BJ (cell line): Measurements from ENCODE around the gene ATP13A3. TPM values are rescaled to one million over a fixed set of nuclear protein-coding genes. Genes with fewer than 3 reads are reported as not detected.

Experiments used
- CTCF ChIA-PET: fragments of 350-600 bp; formaldehyde crosslinking; extraction: SDS; loops from one replicate; lab custom pipeline; 2021; ENCODE audit warnings: antibody characterized with exemption, inconsistent platforms; lab: Yijun Ruan, JAX
- POLR2A ChIA-PET: fragments of 300-600 bp; sonication (Branson Sonifier 250); formaldehyde crosslinking; extraction: SDS; loops from one replicate; lab custom pipeline; 2021; ENCODE audit warnings: antibody characterized with exemption; lab: Charles Lee
- DNase-seq: peaks from one replicate; pipeline ENCODE4 v3.0.0-alpha.2; 2011; ENCODE audit warnings: low read depth
- H3K27me3 ChIP-seq: 2 replicates; pipeline ENCODE4 v1.6.0; 2011; ENCODE audit warnings: low read length; ENCODE audit not compliant: control insufficient read depth, insufficient read depth
- H3K36me3 ChIP-seq: 2 replicates; pipeline ENCODE4 v1.5.1; 2011; ENCODE audit warnings: low read length; ENCODE audit not compliant: control insufficient read depth, insufficient read depth
- H3K4me3 ChIP-seq: 2 replicates; pipeline ENCODE4 v1.5.1; 2011; ENCODE audit warnings: low read depth, mild to moderate bottlenecking, control low read depth, low read length
- polyA plus RNA-seq: library from polyadenylated mRNA; depleted of rRNA; stranded (reverse); fragments of >200 nt; gene quantifications from 2 replicates; pipeline ENCODE4 v1.2.3, GENCODE V29; 2011
- TF ChIP-seq, protein P1 (sequence below): IDR thresholded peaks from 2 replicates; pipeline ENCODE4 v1.5.1; 2011; ENCODE audit warnings: low read depth, mild to moderate bottlenecking, control low read depth, inconsistent platforms, low read length, moderate library complexity; ENCODE audit not compliant: insufficient read depth

ATP13A3 gene
- polyA plus RNA-seq, 1 experiment, result 47.1 TPM

DNA sequence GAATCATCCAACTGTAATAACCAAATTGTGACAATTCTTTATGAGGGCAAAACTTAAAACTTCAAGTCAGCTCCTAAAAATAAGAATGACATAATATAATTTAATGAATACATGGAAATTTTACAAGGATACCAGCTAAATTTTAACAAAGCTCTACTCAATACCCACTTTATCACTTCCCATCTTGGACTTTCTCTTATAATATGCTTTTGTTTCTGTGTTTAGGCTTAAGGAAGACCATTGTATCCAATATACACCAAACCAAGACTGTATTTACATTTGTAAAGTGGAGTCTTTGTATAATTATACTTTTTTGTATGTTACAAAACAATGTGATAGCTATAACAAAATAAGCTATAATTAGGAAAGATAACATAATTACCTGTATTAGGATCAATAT is 16.8 kb downstream of the ATP13A3 start:
- Histone ChIP-seq H3K27me3 (no peaks in the 10 kb centered on the region), H3K36me3 (no peaks in the 10 kb centered on the region; the same call in 1 of the 2 replicates), H3K4me3 (no peak overlapping the region)
- ChIA-PET CTCF (interaction anchor here (0.6 to 6.1 kb wide), 4 partner anchors 12 to 125 kb away, joined by 3 to 62 read pairs (median 26); no protein-coding TSS in a partner anchor), POLR2A (no interaction called here)
- TF ChIP-seq, protein P1, sequence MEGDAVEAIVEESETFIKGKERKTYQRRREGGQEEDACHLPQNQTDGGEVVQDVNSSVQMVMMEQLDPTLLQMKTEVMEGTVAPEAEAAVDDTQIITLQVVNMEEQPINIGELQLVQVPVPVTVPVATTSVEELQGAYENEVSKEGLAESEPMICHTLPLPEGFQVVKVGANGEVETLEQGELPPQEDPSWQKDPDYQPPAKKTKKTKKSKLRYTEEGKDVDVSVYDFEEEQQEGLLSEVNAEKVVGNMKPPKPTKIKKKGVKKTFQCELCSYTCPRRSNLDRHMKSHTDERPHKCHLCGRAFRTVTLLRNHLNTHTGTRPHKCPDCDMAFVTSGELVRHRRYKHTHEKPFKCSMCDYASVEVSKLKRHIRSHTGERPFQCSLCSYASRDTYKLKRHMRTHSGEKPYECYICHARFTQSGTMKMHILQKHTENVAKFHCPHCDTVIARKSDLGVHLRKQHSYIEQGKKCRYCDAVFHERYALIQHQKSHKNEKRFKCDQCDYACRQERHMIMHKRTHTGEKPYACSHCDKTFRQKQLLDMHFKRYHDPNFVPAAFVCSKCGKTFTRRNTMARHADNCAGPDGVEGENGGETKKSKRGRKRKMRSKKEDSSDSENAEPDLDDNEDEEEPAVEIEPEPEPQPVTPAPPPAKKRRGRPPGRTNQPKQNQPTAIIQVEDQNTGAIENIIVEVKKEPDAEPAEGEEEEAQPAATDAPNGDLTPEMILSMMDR, result no peak
- no peak for DNase-seq

DNA sequence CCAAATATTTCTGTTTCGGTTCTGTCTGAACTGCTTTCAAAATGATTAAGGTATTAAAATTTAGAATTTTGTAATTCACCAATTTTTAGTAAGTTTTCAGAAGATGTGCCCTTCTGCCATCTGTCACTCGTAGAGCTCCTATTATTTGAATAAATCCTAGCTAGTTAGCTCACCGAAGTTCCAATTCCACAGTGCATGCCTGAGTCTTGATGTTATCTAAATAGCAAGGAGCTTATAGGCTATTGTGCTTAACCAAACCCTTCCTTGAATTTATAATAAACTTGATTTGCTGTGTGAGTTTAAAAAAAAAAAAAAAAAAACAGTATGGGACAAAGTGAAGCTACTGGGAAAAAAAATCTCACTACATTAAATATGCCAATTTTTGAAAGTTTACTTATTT is 18.7 kb downstream of the ATP13A3 start:
- no peak overlapping the region for H3K4me3 ChIP-seq
- no peaks in the 10 kb centered on the region for H3K27me3 ChIP-seq
- H3K36me3 ChIP-seq, result no peaks in the 10 kb centered on the region; the same call in 1 of the 2 replicates
- TF ChIP-seq, protein P1, result no peak
- ChIA-PET CTCF (interaction anchor here (0.5 to 1.0 kb wide), 4 partner anchors 25 to 126 kb away, joined by 3 to 4 read pairs (median 3); no protein-coding TSS in a partner anchor), POLR2A (interaction anchor here (0.6 kb wide), 1 partner anchor 25 kb away, joined by 4 read pairs; no protein-coding TSS in a partner anchor)
- no peak for DNase-seq

DNA sequence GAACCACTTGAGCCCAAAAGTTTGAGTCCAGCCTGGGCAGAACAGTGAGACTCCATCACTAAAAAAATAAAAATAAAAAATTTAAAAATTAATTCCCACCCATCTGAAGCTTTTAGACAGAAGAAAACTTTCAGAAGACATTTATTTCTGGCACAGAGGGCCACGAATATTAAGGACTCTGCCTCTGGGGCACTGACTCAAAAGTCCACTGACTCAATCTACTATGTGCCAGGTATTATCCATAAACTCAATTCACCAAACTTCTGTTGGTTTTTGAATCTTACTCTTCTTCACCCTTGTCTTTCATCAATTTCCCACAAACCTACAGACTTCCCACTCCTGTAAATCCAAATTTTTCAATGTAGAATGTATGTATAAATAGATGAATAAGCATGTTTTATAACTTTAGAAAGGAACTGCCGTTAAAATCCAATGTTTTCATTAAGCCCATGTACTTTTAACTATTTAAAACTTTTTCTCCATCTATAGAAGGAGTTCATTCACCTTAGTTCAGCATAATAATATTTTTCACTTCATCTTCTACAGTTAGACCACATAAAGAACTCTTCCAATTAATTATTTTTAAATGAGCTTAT is 19.9 kb downstream of the ATP13A3 start:
- DNase-seq, result no peak
- TF ChIP-seq, protein P1, result no peak
- ChIA-PET POLR2A (no interaction called here), CTCF (interaction anchor here (0.9 to 1.0 kb wide), 3 partner anchors 19 to 107 kb away, joined by 3 read pairs; no protein-coding TSS in a partner anchor)
- H3K36me3 ChIP-seq, result no peaks in the 10 kb centered on the region; the same call in 1 of the 2 replicates
- no peak overlapping the region for H3K4me3 ChIP-seq
- no peaks in the 10 kb centered on the region for H3K27me3 ChIP-seq

DNA sequence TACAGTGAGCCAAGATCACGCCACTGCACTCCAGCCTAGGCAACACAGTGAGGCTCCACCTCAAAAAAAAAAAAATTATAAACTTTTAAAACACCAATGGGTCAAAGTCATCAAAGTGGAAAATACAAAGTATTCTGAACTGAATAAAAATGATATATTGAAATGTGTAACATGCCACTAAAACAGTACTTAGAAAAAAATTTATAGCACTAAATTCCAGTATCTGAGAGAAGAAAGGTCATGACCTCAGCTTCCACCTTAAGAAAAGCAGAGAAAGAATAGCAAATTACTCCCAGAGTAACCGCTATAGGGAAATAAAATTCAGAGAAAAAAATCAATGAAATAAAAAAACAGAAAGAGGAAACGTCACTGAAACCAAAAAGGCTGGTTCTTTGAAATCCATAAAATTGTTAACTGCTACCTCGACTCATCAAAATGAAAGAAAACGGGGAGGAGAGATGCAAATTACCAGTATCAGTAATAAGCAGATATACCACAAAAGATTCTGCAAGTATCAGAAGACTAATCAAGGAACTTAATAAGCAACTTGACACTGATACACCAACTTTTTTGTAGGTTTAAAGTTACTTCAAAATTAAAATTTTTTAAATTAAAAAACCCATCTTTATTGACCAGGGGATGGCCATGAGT is 20.8 kb downstream of the ATP13A3 start:
- Histone ChIP-seq H3K36me3 (no peaks in the 10 kb centered on the region; the same call in 1 of the 2 replicates), H3K4me3 (no peak overlapping the region), H3K27me3 (no peaks in the 10 kb centered on the region)
- ChIA-PET POLR2A (no interaction called here), CTCF (interaction anchor here (0.9 to 1.2 kb wide), 2 partner anchors 18 to 139 kb away, joined by 3 read pairs; no protein-coding TSS in a partner anchor)
- TF ChIP-seq, protein P1, result no peak
- no peak for DNase-seq

DNA sequence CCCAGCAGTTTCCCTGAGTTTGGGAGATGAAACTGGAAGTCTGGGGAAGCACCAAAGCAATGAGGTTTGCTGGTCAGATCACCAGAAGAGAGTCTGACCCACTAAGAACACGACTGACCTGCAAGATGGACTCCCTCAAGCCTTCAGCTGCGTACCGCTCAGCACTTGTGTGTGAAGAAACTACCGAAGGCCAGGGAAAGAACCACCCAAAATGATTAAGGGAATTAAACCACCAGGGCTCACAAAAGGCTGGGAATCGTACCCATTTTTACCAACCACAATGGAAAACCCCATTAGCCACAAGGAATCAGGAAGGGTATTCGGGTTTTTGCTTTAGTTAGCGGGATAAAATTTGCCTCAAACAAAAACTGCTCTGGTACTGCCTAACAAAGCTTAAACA is 21.6 kb downstream of the ATP13A3 start:
- no peak for DNase-seq
- TF ChIP-seq, protein P1, result no peak
- Histone ChIP-seq H3K36me3 (no peaks in the 10 kb centered on the region; the same call in 1 of the 2 replicates), H3K27me3 (no peaks in the 10 kb centered on the region), H3K4me3 (no peak overlapping the region)
- ChIA-PET POLR2A (no interaction called here), CTCF (interaction anchor here (1.2 kb wide), 1 partner anchor 139 kb away, joined by 3 read pairs; no protein-coding TSS in a partner anchor)
